H1 (cell line): Measurements from ENCODE around the gene GDPD5. TPM values are rescaled to one million over a fixed set of nuclear protein-coding genes. Genes with fewer than 3 reads are reported as not detected.

Experiments
- CHD7 ChIP-seq: fragments of 300-600 bp; sonication (generic); IDR thresholded peaks from 2 replicates; pipeline ENCODE4 v1.7.1; 2012; ENCODE audit warnings: low read length, moderate library complexity, mild to moderate bottlenecking, inconsistent platforms; ENCODE audit not compliant: insufficient replicate concordance
- KDM5A ChIP-seq: fragments of 200-600 bp; IDR thresholded peaks from 2 replicates; pipeline ENCODE4 v1.7.1; 2012; ENCODE audit warnings: mild to moderate bottlenecking, low read length, inconsistent platforms, mixed read lengths
- SIN3A ChIP-seq, 2 experiments: IDR thresholded peaks in 1 of 2; conservative IDR thresholded peaks in 1 of 2; 2 replicates each; pipeline ENCODE4 v1.6.1; 2011 to 2012; ENCODE audit warnings: low read length in 2 of 2, improper control_type of control experiment in 1 of 2, low read depth in 1 of 2, mild to moderate bottlenecking in 1 of 2
- TAF7 ChIP-seq: optimal IDR thresholded peaks from 2 replicates; pipeline ENCODE3; 2011; ENCODE audit warnings: low read depth, mild to moderate bottlenecking, inconsistent platforms, low read length, moderate library complexity, borderline replicate concordance
- USF2 ChIP-seq: IDR thresholded peaks from 2 replicates; pipeline ENCODE4 v1.6.1; 2011; ENCODE audit warnings: low read length, improper control_type of control experiment
- polyA plus RNA-seq, 7 experiments: library from polyadenylated mRNA; depleted of rRNA in 3 of 7; stranded (reverse) in 5 of 7; unstranded in 2 of 7; fragments of >200 nt in 5 of 7; fragments of 200-250 nt in 2 of 7; gene quantifications; 1 replicate in 5 of 7; 2 replicates in 1 of 7; 4 replicates in 1 of 7; pipeline versions ENCODE4 v1.2.1 to v1.2.3, GENCODE V29; 2011 to 2013; ENCODE audit warnings: missing spikeins in 2 of 7, mixed read lengths in 2 of 7
- total RNA-seq: library from RNA; stranded (reverse); fragmentation: NEBNext Ultra II Directional; extraction: Animal tissue kit (Norgen Biotek cat#: 25700); gene quantifications from 2 replicates; pipeline ENCODE4 v1.2.1, GENCODE V29; 2021

The GDPD5 gene
- total and polyA plus RNA-seq, 2 of the 8 experiments (the other 6 are each of a cell fraction or from before 2014, with no cell fraction given), result 7.8 to 8.6 TPM

- no peak for TF ChIP-seq CHD7
- no peak for TF ChIP-seq SIN3A (conservative IDR thresholded peaks at IDR 0.05 in 1 of 2, IDR thresholded peaks at IDR 0.05 in 1 of 2; ENCODE audit: low read depth in 1 of 2, low read length in 2 of 2)
- no peak for TF ChIP-seq KDM5A
- TF ChIP-seq USF2, result no peak
- no peak for TF ChIP-seq TAF7
Measured at GRCh38 chr11:75502138-75502537, 23.6 kb downstream of the GDPD5 start (continued).
